ENCODE data around the gene PCSK5. TPM values are rescaled to one million over a fixed set of nuclear protein-coding genes. Genes with fewer than 3 reads are reported as not detected.

PCSK5 gene
- total and polyA plus RNA-seq, 2 donors (not counting 1 experiment from before 2014, with no cell fraction given) = 0.09 TPM; not detected in 1

GRCh38 chr9:76176171-76176570 lies 285.7 kb downstream of the PCSK5 start:
- Mint-ChIP-seq H3K4me1 (no peaks in the 10 kb centered on the region), H3K27ac (no peak overlapping the region), H3K9me3 (ENCODE audit: insufficient read depth) (no peaks in the 10 kb centered on the region), H3K27me3 (no peaks in the 10 kb centered on the region), H3K4me3 (no peak overlapping the region)
- Histone ChIP-seq H3K79me2 (ENCODE audit: control insufficient read depth, insufficient read depth, low read length) (no peaks in the 10 kb centered on the region), H3K9ac (ENCODE audit: low read length) (no peak overlapping the region), H2AFZ (ENCODE audit: insufficient read depth, low read depth, low read length, poor library complexity, severe bottlenecking) (no peak overlapping the region), H3K27ac (ENCODE audit: low read length in 2 of 2) (no peak overlapping the region), H3K27me3 (replicated peaks in 1 of 4; ENCODE audit: control extremely low read depth in 1 of 4, control insufficient read depth in 3 of 4, insufficient read depth in 4 of 4, low read length in 3 of 4) (no peaks in the 10 kb centered on the region), H3K4me3 (ENCODE audit: control extremely low read depth in 1 of 5, extremely low read depth in 1 of 5, insufficient read depth in 1 of 5, low read depth in 2 of 5, low read length in 4 of 5) (no peak overlapping the region), H3K4me2 (replicated peaks; ENCODE audit: low read depth, low read length, poor library complexity, severe bottlenecking) (no peak overlapping the region), H3K4me1 (ENCODE audit: control insufficient read depth in 2 of 2, insufficient read depth in 2 of 2, low read length in 2 of 2) (no peaks in the 10 kb centered on the region), H3K9me3 (ENCODE audit: control extremely low read depth in 1 of 3, control insufficient read depth in 2 of 3, insufficient read depth in 1 of 3, low read length in 2 of 3) (peaks cover 0 to under 1% (median 0%) of the 10 kb centered on the region in 3 donors), H4K20me1 (ENCODE audit: control insufficient read depth, insufficient read depth, low read length, poor library complexity, severe bottlenecking) (no peaks in the 10 kb centered on the region), H3K36me3 (replicated peaks in 1 of 2; ENCODE audit: control extremely low read depth in 1 of 2, control insufficient read depth in 1 of 2, extremely low read depth in 1 of 2, insufficient read depth in 2 of 2, low read length in 1 of 2) (no peaks in the 10 kb centered on the region)
- TF ChIP-seq CTCF (IDR thresholded peaks at IDR 0.05) (no peak), EZH2 (IDR thresholded peaks at IDR 0.05; ENCODE audit: borderline replicate concordance, insufficient read depth, low read depth, low read length, poor library complexity, severe bottlenecking) (no peak)
- no peak for DNase-seq
- intact Hi-C loops (cut with micrococcal nuclease) = no loop called here
- no peak for ATAC-seq (ENCODE audit: low read depth)
- ChIA-PET CTCF (no interaction called here), POLR2A (no interaction called here)
- no CpG with 5 or more reads among the region's 1 CpG for WGBS (ENCODE audit: insufficient coverage)

- no peaks in the 10 kb centered on the region for H3K4me1 ChIP-seq (ENCODE audit: control insufficient read depth in 2 of 2, insufficient read depth in 2 of 2, low read length in 2 of 2)
- H4K20me1 ChIP-seq (ENCODE audit: control insufficient read depth, insufficient read depth, low read length, poor library complexity, severe bottlenecking) = no peaks in the 10 kb centered on the region
- no peak for DNase-seq
- intact Hi-C loops (cut with micrococcal nuclease) = no loop called here
- H3K27ac ChIP-seq (ENCODE audit: low read length in 2 of 2) = no peak overlapping the region
- H2AFZ ChIP-seq (ENCODE audit: insufficient read depth, low read depth, low read length, poor library complexity, severe bottlenecking) = no peak overlapping the region
- no peaks in the 10 kb centered on the region for H3K27me3 Mint-ChIP-seq
- no peak overlapping the region for H3K27ac Mint-ChIP-seq
- WGBS (ENCODE audit: insufficient coverage) = 89% methylated on average over 3 of the region's 5 CpGs
- H3K9me3 Mint-ChIP-seq (ENCODE audit: insufficient read depth) = no peaks in the 10 kb centered on the region
- H3K9me3 ChIP-seq (ENCODE audit: control extremely low read depth in 1 of 3, control insufficient read depth in 2 of 3, insufficient read depth in 1 of 3, low read length in 2 of 3) = peaks cover 0 to 3% (median 0%) of the 10 kb centered on the region in 3 donors
- no peak for TF ChIP-seq CTCF (IDR thresholded peaks at IDR 0.05)
- no peak for TF ChIP-seq EZH2 (IDR thresholded peaks at IDR 0.05; ENCODE audit: borderline replicate concordance, insufficient read depth, low read depth, low read length, poor library complexity, severe bottlenecking)
- ChIA-PET CTCF (no interaction called here), POLR2A (no interaction called here)
- H3K9ac ChIP-seq (ENCODE audit: low read length) = no peak overlapping the region
- no peak overlapping the region for H3K4me3 Mint-ChIP-seq
- no peaks in the 10 kb centered on the region for H3K4me1 Mint-ChIP-seq
- no peaks in the 10 kb centered on the region for H3K36me3 ChIP-seq (replicated peaks in 1 of 2; ENCODE audit: control extremely low read depth in 1 of 2, control insufficient read depth in 1 of 2, extremely low read depth in 1 of 2, insufficient read depth in 2 of 2, low read length in 1 of 2)
- H3K79me2 ChIP-seq (ENCODE audit: control insufficient read depth, insufficient read depth, low read length) = no peaks in the 10 kb centered on the region
- no peaks in the 10 kb centered on the region for H3K27me3 ChIP-seq (replicated peaks in 1 of 4; ENCODE audit: control extremely low read depth in 1 of 4, control insufficient read depth in 3 of 4, insufficient read depth in 4 of 4, low read length in 3 of 4)
- H3K4me2 ChIP-seq (replicated peaks; ENCODE audit: low read depth, low read length, poor library complexity, severe bottlenecking) = no peak overlapping the region
- H3K4me3 ChIP-seq (ENCODE audit: control extremely low read depth in 1 of 5, extremely low read depth in 1 of 5, insufficient read depth in 1 of 5, low read depth in 2 of 5, low read length in 4 of 5) = no peak overlapping the region
- no peak for ATAC-seq (ENCODE audit: low read depth)
Measured at GRCh38 chr9:76177931-76178330, 287.5 kb downstream of the PCSK5 start.
